Spleen (tissue), 7 donors: Measurements from ENCODE around the gene OGDH.

Source experiments
- CTCF ChIP-seq, 11 experiments: fragments of 200-600 bp in 7 of 11; fragments of 450-650 bp in 4 of 11; sonication (generic) in 4 of 11; IDR thresholded peaks in 8 of 11; conservative IDR thresholded peaks in 3 of 11; 1 replicate in 7 of 11; 2 replicates in 4 of 11; pipeline versions ENCODE4 v1.4.0 to v1.8.0; 2016 to 2021; ENCODE audit warnings: antibody characterized with exemption in 11 of 11, inconsistent platforms in 4 of 11, mild to moderate bottlenecking in 1 of 11
- POLR2A ChIP-seq, 3 donors: fragments of 450-650 bp; IDR thresholded peaks; one replicate each; pipeline ENCODE4 v1.5.1; 2017; ENCODE audit warnings: antibody characterized with exemption in 3 of 3, mild to moderate bottlenecking in 1 of 3
- POLR2AphosphoS5 ChIP-seq, 3 donors: sonication (generic); formaldehyde crosslinking; IDR thresholded peaks; one replicate each; pipeline ENCODE4 v1.5.1; 2017; ENCODE audit warnings: antibody characterized with exemption in 3 of 3
- donor health status: DM: no; HTN: no; CAD: no; lungs with moderate emphysema.
- donor health status: DM: no; HTN: no; CAD: no.
- donor health status: DM: no; HTN: no; CAD: no.

GRCh38 chr7:44755698-44756627, 149.5 kb downstream of the OGDH start:
- TF ChIP-seq CTCF (IDR thresholded peaks at IDR 0.05 in 8 of 11, conservative IDR thresholded peaks at IDR 0.05 in 3 of 11) (no peak), POLR2AphosphoS5 (IDR thresholded peaks at IDR 0.05) (no peak), POLR2A (IDR thresholded peaks at IDR 0.05) (no peak)
